Measurements from ENCODE around the gene EGFL7. TPM values are rescaled to one million over a fixed set of nuclear protein-coding genes. Genes with fewer than 3 reads are reported as not detected.
A peak's percentile ranks its signal among the peaks of the same experiment; 100 is the strongest.

The EGFL7 gene
- total and polyA plus RNA-seq, 4 donors = 32.1 to 39.7 (median 36.5) TPM

- no peak overlapping the region for H3K4me3 ChIP-seq (ENCODE audit: low read depth in 1 of 3, low read length in 3 of 3)
- no peaks in the 10 kb centered on the region for H3K27me3 ChIP-seq (ENCODE audit: control insufficient read depth in 4 of 4, insufficient read depth in 4 of 4, low read length in 3 of 4)
- no peaks in the 10 kb centered on the region for H3K9me3 ChIP-seq (ENCODE audit: control insufficient read depth in 4 of 4, low read length in 3 of 4)
- no peaks in the 10 kb centered on the region for H3K36me3 ChIP-seq (ENCODE audit: control insufficient read depth in 4 of 4, insufficient read depth in 3 of 4, low read depth in 1 of 4, low read length in 3 of 4)
- H3K9ac ChIP-seq (ENCODE audit: low read depth in 1 of 2, low read length in 2 of 2) = no peak overlapping the region
- H3K27ac ChIP-seq (ENCODE audit: low read depth in 1 of 2, low read length in 2 of 2) = peak overlapping the region; percentile 89 to 93
- 35% methylated on average over 11 of the region's 11 CpGs for WGBS
- peaks cover 19 to 51% (median 44%) of the 10 kb centered on the region in 4 donors for H3K4me1 ChIP-seq (ENCODE audit: control insufficient read depth in 4 of 4, insufficient read depth in 4 of 4, low read length in 3 of 4)
- DNase-seq (ENCODE audit: low spot score) = no peak
- no peak for TF ChIP-seq REST (IDR thresholded peaks at IDR 0.05)
- TF ChIP-seq RXRA (IDR thresholded peaks at IDR 0.05) = peak; percentile 47 to 61
- TF ChIP-seq NR2F2 (IDR thresholded peaks at IDR 0.05) = no peak
- TF ChIP-seq SP1 (IDR thresholded peaks at IDR 0.05) = peak; percentile 63
- peak; percentile 50 to 65 for TF ChIP-seq HNF4A (conservative IDR thresholded peaks at IDR 0.05)
- TF ChIP-seq YY1 (IDR thresholded peaks at IDR 0.05) = no peak
Observed at GRCh38 chr9:136698635-136699246, 36.0 kb downstream of the EGFL7 start.

- no peak for DNase-seq (ENCODE audit: low spot score)
- H3K4me1 ChIP-seq (ENCODE audit: control insufficient read depth in 4 of 4, insufficient read depth in 4 of 4, low read length in 3 of 4) = peaks cover 16 to 38% (median 32%) of the 10 kb centered on the region in 4 donors
- no peak overlapping the region for H3K9ac ChIP-seq (ENCODE audit: low read depth in 1 of 2, low read length in 2 of 2)
- no peaks in the 10 kb centered on the region for H3K27me3 ChIP-seq (ENCODE audit: control insufficient read depth in 4 of 4, insufficient read depth in 4 of 4, low read length in 3 of 4)
- 90% methylated on average over 13 of the region's 13 CpGs for WGBS
- H3K36me3 ChIP-seq (ENCODE audit: control insufficient read depth in 4 of 4, insufficient read depth in 3 of 4, low read depth in 1 of 4, low read length in 3 of 4) = no peaks in the 10 kb centered on the region
- TF ChIP-seq NR2F2 (IDR thresholded peaks at IDR 0.05) (no peak), REST (IDR thresholded peaks at IDR 0.05) (no peak), RAD21 (IDR thresholded peaks at IDR 0.05) (no peak), HNF4A (conservative IDR thresholded peaks at IDR 0.05) (no peak), GABPA (IDR thresholded peaks at IDR 0.05 in 1 of 2, conservative IDR thresholded peaks at IDR 0.05 in 1 of 2) (no peak), CTCF (IDR thresholded peaks at IDR 0.05; ENCODE audit: low read depth, low read length, missing input control) (no peak), RXRA (IDR thresholded peaks at IDR 0.05) (no peak), EGR1 (IDR thresholded peaks at IDR 0.05; ENCODE audit: low read depth in 2 of 2) (no peak), HNF4G (IDR thresholded peaks at IDR 0.05) (no peak)
- TF ChIP-seq, protein P1, sequence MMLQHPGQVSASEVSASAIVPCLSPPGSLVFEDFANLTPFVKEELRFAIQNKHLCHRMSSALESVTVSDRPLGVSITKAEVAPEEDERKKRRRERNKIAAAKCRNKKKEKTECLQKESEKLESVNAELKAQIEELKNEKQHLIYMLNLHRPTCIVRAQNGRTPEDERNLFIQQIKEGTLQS (IDR thresholded peaks at IDR 0.05) = no peak
- no peaks in the 10 kb centered on the region for H3K9me3 ChIP-seq (ENCODE audit: control insufficient read depth in 4 of 4, low read length in 3 of 4)
- no peak overlapping the region for H3K4me3 ChIP-seq (ENCODE audit: low read depth in 1 of 3, low read length in 3 of 3)
- H3K27ac ChIP-seq (ENCODE audit: low read depth in 1 of 2, low read length in 2 of 2) = no peak overlapping the region
Observed at GRCh38 chr9:136700304-136700703, 37.6 kb downstream of the EGFL7 start.
